ENCODE results near the gene GATA6.

The GATA6 gene

GRCh38 chr18:22214731-22215528, 45.5 kb downstream of the GATA6 start:
- TF ChIP-seq SIN3A (IDR thresholded peaks at IDR 0.05; ENCODE audit: borderline replicate concordance, insufficient read depth, low read length) (no peak), TAF1 (IDR thresholded peaks at IDR 0.05; ENCODE audit: borderline replicate concordance, insufficient read depth, low read length) (no peak), FOXP2 (optimal IDR thresholded peaks at IDR 0.05; ENCODE audit: borderline replicate concordance, extremely low read depth, extremely low read length, insufficient read depth) (no peak), REST (IDR thresholded peaks at IDR 0.05; ENCODE audit: insufficient read depth in 1 of 2, low read depth in 2 of 2, low read length in 2 of 2) (no peak), POLR2AphosphoS5 (IDR thresholded peaks at IDR 0.05; ENCODE audit: low read depth, low read length) (no peak)

- no peak for TF ChIP-seq SIN3A (IDR thresholded peaks at IDR 0.05; ENCODE audit: borderline replicate concordance, insufficient read depth, low read length)
- TF ChIP-seq FOXP2 (optimal IDR thresholded peaks at IDR 0.05; ENCODE audit: borderline replicate concordance, extremely low read depth, extremely low read length, insufficient read depth) = no peak
- TF ChIP-seq POLR2AphosphoS5 (IDR thresholded peaks at IDR 0.05; ENCODE audit: low read depth, low read length) = no peak
- no peak for TF ChIP-seq TAF1 (IDR thresholded peaks at IDR 0.05; ENCODE audit: borderline replicate concordance, insufficient read depth, low read length)
- no peak for TF ChIP-seq REST (IDR thresholded peaks at IDR 0.05; ENCODE audit: insufficient read depth in 1 of 2, low read depth in 2 of 2, low read length in 2 of 2)
Observed at GRCh38 chr18:22218835-22219234, 49.4 kb downstream of the GATA6 start.

GRCh38 chr18:22219568-22220355, 50.4 kb downstream of the GATA6 start:
- TF ChIP-seq REST (IDR thresholded peaks at IDR 0.05; ENCODE audit: insufficient read depth in 1 of 2, low read depth in 2 of 2, low read length in 2 of 2) (no peak), FOXP2 (optimal IDR thresholded peaks at IDR 0.05; ENCODE audit: borderline replicate concordance, extremely low read depth, extremely low read length, insufficient read depth) (no peak), POLR2AphosphoS5 (IDR thresholded peaks at IDR 0.05; ENCODE audit: low read depth, low read length) (no peak)

- no peak for TF ChIP-seq REST (IDR thresholded peaks at IDR 0.05; ENCODE audit: insufficient read depth in 1 of 2, low read depth in 2 of 2, low read length in 2 of 2)
- no peak for TF ChIP-seq TAF1 (IDR thresholded peaks at IDR 0.05; ENCODE audit: borderline replicate concordance, insufficient read depth, low read length)
- TF ChIP-seq FOXP2 (optimal IDR thresholded peaks at IDR 0.05; ENCODE audit: borderline replicate concordance, extremely low read depth, extremely low read length, insufficient read depth) = no peak
- TF ChIP-seq POLR2AphosphoS5 (IDR thresholded peaks at IDR 0.05; ENCODE audit: low read depth, low read length) = no peak
- no peak for TF ChIP-seq SIN3A (IDR thresholded peaks at IDR 0.05; ENCODE audit: borderline replicate concordance, insufficient read depth, low read length)
Observed at GRCh38 chr18:22221350-22221749, 52.0 kb downstream of the GATA6 start.
